ENCODE measurements around the gene LCLAT1.

GRCh38 chr2:30398084-30398873 is 48.8 kb upstream of the LCLAT1 start:
- TF ChIP-seq CTCF (IDR thresholded peaks at IDR 0.05; ENCODE audit: insufficient read depth, low read length, poor library complexity, severe bottlenecking) (no peak), EZH2phosphoT487 (conservative IDR thresholded peaks at IDR 0.05; ENCODE audit: low read length) (no peak)
